Natural killer cell treated with Interleukin-12 subunit alpha and Interleukin-12 subunit beta and Interleukin-15 and Interleukin-18, amount 100 ng/mL, for 72 hours (primary cell): ENCODE results near the gene IGIP. TPM values are rescaled to one million over a fixed set of nuclear protein-coding genes. Genes with fewer than 3 reads are reported as not detected.

Experiments used
- ATAC-seq, 2 donors: fragments of 150-1000 bp; cut with Tn5 transposase in 1 of 2; sonication (Bioruptor Pico), chemical (Tn5 transposase) in 1 of 2; 2 replicates each; pipeline ENCODE4 v1.10.0; 2021
- DNase-seq: peaks from one replicate; pipeline ENCODE4 v3.0.0; 2022; ENCODE audit warnings: low spot score
- H3K27ac Mint-ChIP-seq, 2 donors: 1 replicate in 1 of 2; 2 replicates in 1 of 2; pipeline ENCODE4 v1.8.0; 2022; ENCODE audit warnings: mixed read lengths in 2 of 2, mild to moderate bottlenecking in 1 of 2, moderate library complexity in 1 of 2
- H3K27me3 Mint-ChIP-seq, 2 donors: 1 replicate in 1 of 2; 2 replicates in 1 of 2; pipeline ENCODE4 v1.8.0; 2022; ENCODE audit warnings: mixed read lengths in 2 of 2
- H3K36me3 Mint-ChIP-seq: one replicate; pipeline ENCODE4 v1.8.0; 2022; ENCODE audit warnings: mixed read lengths
- H3K4me1 Mint-ChIP-seq, 2 donors: 1 replicate in 1 of 2; 2 replicates in 1 of 2; pipeline ENCODE4 v1.8.0; 2022; ENCODE audit warnings: low read depth in 2 of 2, mixed read lengths in 2 of 2, mild to moderate bottlenecking in 1 of 2
- H3K4me3 Mint-ChIP-seq: one replicate; pipeline ENCODE4 v1.8.0; 2022; ENCODE audit warnings: mixed read lengths
- H3K9me3 Mint-ChIP-seq: 2 replicates; pipeline ENCODE4 v1.8.0; 2022; ENCODE audit warnings: mixed read lengths
- total RNA-seq, 2 donors: library from RNA; stranded (reverse); gene quantifications; one replicate each; pipeline ENCODE4 v1.2.3, GENCODE V29; 2022

The IGIP gene
- total RNA-seq, 2 donors from 2014 or later: 2.6 to 3.1 TPM

- H3K9me3 Mint-ChIP-seq: no peaks in the 10 kb centered on the region
- DNase-seq: no peak
- peaks cover 2 to 7% of the 10 kb centered on the region in 2 donors for H3K27me3 Mint-ChIP-seq
- no peaks in the 10 kb centered on the region for H3K36me3 Mint-ChIP-seq
- H3K4me1 Mint-ChIP-seq: peaks cover 6 to 10% of the 10 kb centered on the region in 2 donors
- H3K4me3 Mint-ChIP-seq: no peak overlapping the region
- no peak for ATAC-seq
- no peak overlapping the region for H3K27ac Mint-ChIP-seq
These were observed 43.7 kb downstream of the IGIP start for GRCh38 chr5:140169410-140169809.

- H3K4me1 Mint-ChIP-seq: peaks cover 17 to 20% of the 10 kb centered on the region in 2 donors
- DNase-seq: no peak
- H3K36me3 Mint-ChIP-seq: no peaks in the 10 kb centered on the region
- H3K27me3 Mint-ChIP-seq: peaks cover 8 to 9% of the 10 kb centered on the region in 2 donors
- H3K9me3 Mint-ChIP-seq: no peaks in the 10 kb centered on the region
- no peak for ATAC-seq
- H3K4me3 Mint-ChIP-seq: no peak overlapping the region
- no peak overlapping the region for H3K27ac Mint-ChIP-seq
These were observed 46.7 kb downstream of the IGIP start for GRCh38 chr5:140172483-140172882.

- ATAC-seq: no peak
- H3K36me3 Mint-ChIP-seq: no peaks in the 10 kb centered on the region
- peaks cover 17 to 20% of the 10 kb centered on the region in 2 donors for H3K4me1 Mint-ChIP-seq
- H3K9me3 Mint-ChIP-seq: no peaks in the 10 kb centered on the region
- peaks cover 8 to 9% of the 10 kb centered on the region in 2 donors for H3K27me3 Mint-ChIP-seq
- peak overlapping the region; percentile 52 to 79 for H3K27ac Mint-ChIP-seq
- H3K4me3 Mint-ChIP-seq: peak overlapping the region; percentile 96
- no peak for DNase-seq
These were observed 48.3 kb downstream of the IGIP start for GRCh38 chr5:140174014-140174413.

- peaks cover 17 to 20% of the 10 kb centered on the region in 2 donors for H3K4me1 Mint-ChIP-seq
- ATAC-seq (peak; percentile 97), DNase-seq (peak; percentile 94)
These were observed 49.0 kb downstream of the IGIP start, which contains the start of gene CYSTM1 for GRCh38 chr5:140174465-140175366. Gene CYSTM1 (plus strand): TSS chr5:140175188. CDS start chr5:140194466, 19,278 bp downstream.

GRCh38 chr5:140175367-140176030 is 49.8 kb downstream of the IGIP start:
- H3K4me3 Mint-ChIP-seq: peak overlapping the region; percentile 96
- peak; percentile 70 for DNase-seq
- H3K36me3 Mint-ChIP-seq: no peaks in the 10 kb centered on the region
- peak overlapping the region; percentile 52 to 79 for H3K27ac Mint-ChIP-seq
- ATAC-seq: peak; percentile 69 to 70
- H3K9me3 Mint-ChIP-seq: no peaks in the 10 kb centered on the region
- H3K27me3 Mint-ChIP-seq: peaks cover 8 to 9% of the 10 kb centered on the region in 2 donors
- peaks cover 17 to 20% of the 10 kb centered on the region in 2 donors for H3K4me1 Mint-ChIP-seq

More at GRCh38 chr5:140174465-140175366, 49.0 kb downstream of the IGIP start, which contains the start of gene CYSTM1:
- H3K4me3 Mint-ChIP-seq: peak within 1 kb of the TSS; percentile 96
- H3K27me3 Mint-ChIP-seq: peaks cover 8 to 9% of the 10 kb centered on the region in 2 donors
- no peaks in the 10 kb centered on the region for H3K36me3 Mint-ChIP-seq
- peak within 1 kb of the TSS; percentile 52 to 79 for H3K27ac Mint-ChIP-seq
- no peaks in the 10 kb centered on the region for H3K9me3 Mint-ChIP-seq

- no peak for ATAC-seq
- no peaks in the 10 kb centered on the region for H3K36me3 Mint-ChIP-seq
- no peak for DNase-seq
- H3K27ac Mint-ChIP-seq: peak overlapping the region; percentile 52 to 79
- H3K9me3 Mint-ChIP-seq: no peaks in the 10 kb centered on the region
- H3K4me3 Mint-ChIP-seq: peak overlapping the region; percentile 96
- peaks cover 21 to 25% of the 10 kb centered on the region in 2 donors for H3K4me1 Mint-ChIP-seq
- peaks cover 8 to 9% of the 10 kb centered on the region in 2 donors for H3K27me3 Mint-ChIP-seq
These were observed 50.3 kb downstream of the IGIP start for GRCh38 chr5:140176031-140176387.

GRCh38 chr5:140178086-140178410 is 52.3 kb downstream of the IGIP start:
- Mint-ChIP-seq H3K4me3 (no peak overlapping the region), H3K27ac (no peak overlapping the region)

GRCh38 chr5:140178482-140179116 is 52.9 kb downstream of the IGIP start:
- Mint-ChIP-seq H3K4me1 (peaks cover 23 to 27% of the 10 kb centered on the region in 2 donors), H3K27me3 (peaks cover 7 to 8% of the 10 kb centered on the region in 2 donors), H3K27ac (no peak overlapping the region), H3K4me3 (no peak overlapping the region), H3K36me3 (no peaks in the 10 kb centered on the region), H3K9me3 (no peaks in the 10 kb centered on the region)
- DNase-seq: no peak
- ATAC-seq: no peak

More at GRCh38 chr5:140178086-140178410, 52.3 kb downstream of the IGIP start:
- H3K4me1 Mint-ChIP-seq: peaks cover 23 to 29% of the 10 kb centered on the region in 2 donors
- no peaks in the 10 kb centered on the region for H3K36me3 Mint-ChIP-seq
- no peaks in the 10 kb centered on the region for H3K9me3 Mint-ChIP-seq
- ATAC-seq (no peak), DNase-seq (no peak)
- H3K27me3 Mint-ChIP-seq: peaks cover 7 to 8% of the 10 kb centered on the region in 2 donors

Other genes starting within 250 kb of the IGIP start
- not detected for gene NRG2, start 82.6 kb upstream of the IGIP start, total RNA-seq
- 10 to 100 TPM; 11.1 to 14.0 TPM for gene PURA, start 11.8 kb upstream of the IGIP start, total RNA-seq
- gene CYSTM1, start 49.3 kb downstream of the IGIP start, total RNA-seq: 10 to 100 TPM; 11.7 to 14.8 TPM
- gene PFDN1, start 177.2 kb downstream of the IGIP start, total RNA-seq: 10 to 100 TPM; 49.8 to 62.2 TPM
- 10 to 100 TPM; 56.0 to 63.0 TPM for gene HBEGF, start 220.7 kb downstream of the IGIP start, total RNA-seq
- gene SLC4A9, start 234.3 kb downstream of the IGIP start, total RNA-seq: not detected